SKM-1 (cell line): Measurements from ENCODE around the gene MNT.

ENCODE experiments used
- DNase-seq: peaks from one replicate; lab custom pipeline; 2025; ENCODE audit not compliant: unreplicated experiment; lab: John Stamatoyannopoulos, UW

Gene MNT

GRCh38 chr17:2335726-2336214 lies 65.1 kb downstream of the MNT start:
- no peak for DNase-seq
